Liver (tissue), 9 donors: ENCODE data around the gene SAMD14. TPM values are rescaled to one million over a fixed set of nuclear protein-coding genes. Genes with fewer than 3 reads are reported as not detected.

Experiments used
- DNase-seq: peaks from one replicate; pipeline ENCODE4 v3.0.0-alpha.2; 2017; ENCODE audit warnings: low spot score
- H3K27ac ChIP-seq, 2 donors: one replicate each; pipeline ENCODE4 v1.7.0; 2013; ENCODE audit warnings: inconsistent platforms in 2 of 2, low read length in 2 of 2, control low read depth in 1 of 2, low read depth in 1 of 2, mild to moderate bottlenecking in 1 of 2
- H3K27me3 ChIP-seq, 4 donors: one replicate each; pipeline versions ENCODE4 v1.6.1 to v1.7.0; 2013; ENCODE audit warnings: low read length in 3 of 4, inconsistent platforms in 1 of 4, mild to moderate bottlenecking in 1 of 4, moderate library complexity in 1 of 4; ENCODE audit not compliant: control insufficient read depth in 4 of 4, insufficient read depth in 4 of 4
- H3K36me3 ChIP-seq, 4 donors: one replicate each; pipeline versions ENCODE4 v1.6.1 to v1.7.0; 2013; ENCODE audit warnings: low read length in 3 of 4, mild to moderate bottlenecking in 3 of 4, low read depth in 1 of 4, moderate library complexity in 1 of 4; ENCODE audit not compliant: control insufficient read depth in 4 of 4, insufficient read depth in 3 of 4
- H3K4me1 ChIP-seq, 4 donors: one replicate each; pipeline versions ENCODE4 v1.6.1 to v1.7.0; 2013; ENCODE audit warnings: low read length in 3 of 4, mild to moderate bottlenecking in 3 of 4, moderate library complexity in 1 of 4; ENCODE audit not compliant: control insufficient read depth in 4 of 4, insufficient read depth in 4 of 4
- H3K4me3 ChIP-seq, 3 donors: one replicate each; pipeline versions ENCODE4 v1.6.1 to v1.7.0; 2013; ENCODE audit warnings: low read length in 3 of 3, control low read depth in 1 of 3, low read depth in 1 of 3, mild to moderate bottlenecking in 1 of 3
- H3K9ac ChIP-seq, 2 donors: one replicate each; pipeline ENCODE4 v1.7.0; 2013; ENCODE audit warnings: low read length in 2 of 2, mild to moderate bottlenecking in 2 of 2, moderate library complexity in 2 of 2, control low read depth in 1 of 2, low read depth in 1 of 2
- H3K9me3 ChIP-seq, 4 donors: one replicate each; pipeline versions ENCODE4 v1.6.1 to v1.7.0; 2013; ENCODE audit warnings: low read length in 3 of 4; ENCODE audit not compliant: control insufficient read depth in 4 of 4
- CTCF ChIP-seq: fragments of 150-350 bp; IDR thresholded peaks from 2 replicates; pipeline ENCODE4 v1.5.1; 2017; ENCODE audit warnings: improper control_type of control experiment, low read depth, low read length; ENCODE audit not compliant: missing input control
- EGR1 ChIP-seq, 2 donors: IDR thresholded peaks; 2 replicates each; pipeline ENCODE4 v1.6.1; 2016 to 2018; ENCODE audit warnings: antibody characterized with exemption in 2 of 2, low read depth in 2 of 2
- FOXA2 ChIP-seq: IDR thresholded peaks from 2 replicates; pipeline ENCODE4 v1.6.1; 2016; ENCODE audit warnings: antibody characterized with exemption
- GABPA ChIP-seq, 2 donors: IDR thresholded peaks in 1 of 2; conservative IDR thresholded peaks in 1 of 2; 2 replicates each; pipeline ENCODE4 v1.6.1; 2016; ENCODE audit warnings: antibody characterized with exemption in 2 of 2, mild to moderate bottlenecking in 1 of 2, moderate library complexity in 1 of 2
- HNF4G ChIP-seq: IDR thresholded peaks from 2 replicates; pipeline ENCODE4 v1.6.1; 2016; ENCODE audit warnings: antibody characterized with exemption
- JUND ChIP-seq, 2 donors: IDR thresholded peaks; 2 replicates each; pipeline ENCODE4 v1.6.1; 2016; ENCODE audit warnings: antibody characterized with exemption in 2 of 2
- NR2F2 ChIP-seq: IDR thresholded peaks from 2 replicates; pipeline ENCODE4 v1.6.1; 2016; ENCODE audit warnings: antibody characterized with exemption
- RAD21 ChIP-seq, 2 donors: IDR thresholded peaks; 2 replicates each; pipeline ENCODE4 v1.6.1; 2016; ENCODE audit warnings: antibody characterized with exemption in 2 of 2, mild to moderate bottlenecking in 2 of 2
- RXRA ChIP-seq, 2 donors: IDR thresholded peaks; 2 replicates each; pipeline ENCODE4 v1.6.1; 2017 to 2018; ENCODE audit warnings: antibody characterized with exemption in 2 of 2, mild to moderate bottlenecking in 1 of 2
- SP1 ChIP-seq: IDR thresholded peaks from 2 replicates; pipeline ENCODE4 v1.6.1; 2018; ENCODE audit warnings: antibody characterized with exemption, mild to moderate bottlenecking
- YY1 ChIP-seq: IDR thresholded peaks from 2 replicates; pipeline ENCODE4 v1.6.1; 2016; ENCODE audit warnings: antibody characterized with exemption, mild to moderate bottlenecking
- WGBS: extraction: QIAGEN DNeasy Blood & Tissue Kit; methylation state at CpG from one replicate; pipeline ENCODE4 v1.1.7; 2013; 5-methylcytosine and 5-hydroxymethylcytosine counted together
- polyA plus RNA-seq, 2 donors: library from polyadenylated mRNA; stranded (reverse) in 1 of 2; unstranded in 1 of 2; fragments of 200-250 nt in 1 of 2; fragments of >200 nt in 1 of 2; fragmentation: Nextera tagmentation in 1 of 2; extraction: Ambion mirVana in 1 of 2; gene quantifications; one replicate each; pipeline versions ENCODE4 v1.2.1 to v1.2.3, GENCODE V29; 2013 to 2015
- total RNA-seq, 2 donors: library from RNA; depleted of rRNA; stranded (reverse); fragments of >200 nt; gene quantifications; one replicate each; pipeline ENCODE4 v1.2.3, GENCODE V29; 2014
- TF ChIP-seq, protein P1 (sequence below): IDR thresholded peaks from 2 replicates; pipeline ENCODE4 v1.6.1; 2016; ENCODE audit warnings: antibody characterized with exemption
- TF ChIP-seq, protein P2 (sequence below): IDR thresholded peaks from 2 replicates; pipeline ENCODE4 v1.6.1; 2016; ENCODE audit warnings: antibody characterized with exemption
- donor health status: healthy.
- donor health status: healthy.
- donor health status: healthy.
- donor health status: healthy.
- donor health status: healthy.

The SAMD14 gene
- total and polyA plus RNA-seq, 4 donors, result 0.50 to 0.84 (median 0.67) TPM; not detected in 1

DNA sequence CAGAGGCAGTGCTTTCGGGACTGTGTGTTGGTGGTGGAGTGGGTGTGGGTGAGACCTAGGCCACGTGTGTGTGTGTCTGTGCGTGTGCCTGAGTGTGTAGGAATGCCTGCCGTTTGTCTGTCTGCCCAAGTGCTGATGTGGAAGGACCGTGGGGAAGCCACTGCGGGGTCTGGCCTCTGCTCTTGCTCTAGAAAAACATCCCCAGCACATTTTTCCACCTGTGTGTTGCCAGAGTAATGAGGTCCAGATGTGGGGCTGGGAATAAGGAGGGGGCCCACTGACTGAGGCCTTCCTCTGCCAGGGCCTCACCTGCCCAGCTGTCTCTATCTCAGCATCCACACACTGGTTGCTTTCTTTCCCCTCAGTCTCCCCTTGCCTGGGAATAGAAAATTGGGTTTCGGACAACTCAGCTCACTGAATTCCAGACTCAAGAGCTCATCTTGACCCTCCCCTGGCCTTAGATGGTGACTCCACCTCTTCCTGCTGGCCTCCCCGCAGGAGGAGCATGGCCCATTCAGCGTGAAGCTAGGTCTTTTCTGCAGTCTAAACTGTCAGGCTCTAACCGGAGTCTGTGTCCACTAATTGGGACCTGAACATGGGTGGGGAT is 43.5 kb upstream of the SAMD14 start:
- H3K9ac ChIP-seq, result no peak overlapping the region
- DNase-seq, result no peak
- no peaks in the 10 kb centered on the region for H3K36me3 ChIP-seq
- no peaks in the 10 kb centered on the region for H3K27me3 ChIP-seq
- TF ChIP-seq EGR1 (IDR thresholded peaks at IDR 0.05; ENCODE audit: low read depth in 2 of 2) (no peak), GABPA (IDR thresholded peaks at IDR 0.05 in 1 of 2, conservative IDR thresholded peaks at IDR 0.05 in 1 of 2) (no peak), FOXA2 (no peak)
- TF ChIP-seq, protein P1, sequence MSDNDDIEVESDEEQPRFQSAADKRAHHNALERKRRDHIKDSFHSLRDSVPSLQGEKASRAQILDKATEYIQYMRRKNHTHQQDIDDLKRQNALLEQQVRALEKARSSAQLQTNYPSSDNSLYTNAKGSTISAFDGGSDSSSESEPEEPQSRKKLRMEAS, result no peak
- H3K4me1 ChIP-seq, result peaks cover 0 to 6% (median 0%) of the 10 kb centered on the region in 4 donors
- H3K27ac ChIP-seq, result no peak overlapping the region
- no peak overlapping the region for H3K4me3 ChIP-seq
- WGBS, result 81% methylated on average over 10 of the region's 10 CpGs
- H3K9me3 ChIP-seq, result no peaks in the 10 kb centered on the region

- H3K4me1 ChIP-seq, result peaks cover 0 to 2% (median 0%) of the 10 kb centered on the region in 4 donors
- H3K9ac ChIP-seq, result no peak overlapping the region
- DNase-seq, result no peak
- H3K27me3 ChIP-seq, result no peaks in the 10 kb centered on the region
- no peaks in the 10 kb centered on the region for H3K9me3 ChIP-seq
- H3K4me3 ChIP-seq, result no peak overlapping the region
- H3K27ac ChIP-seq, result no peak overlapping the region
- 75% methylated on average over 6 of the region's 6 CpGs for WGBS
- H3K36me3 ChIP-seq, result no peaks in the 10 kb centered on the region
- no peak for TF ChIP-seq RAD21 (IDR thresholded peaks at IDR 0.05)
- no peak for TF ChIP-seq FOXA2
- TF ChIP-seq EGR1 (IDR thresholded peaks at IDR 0.05; ENCODE audit: low read depth in 2 of 2), result no peak
- TF ChIP-seq HNF4G, result no peak
- no peak for TF ChIP-seq SP1
- TF ChIP-seq NR2F2, result no peak
- no peak for TF ChIP-seq CTCF
- TF ChIP-seq, protein P2, sequence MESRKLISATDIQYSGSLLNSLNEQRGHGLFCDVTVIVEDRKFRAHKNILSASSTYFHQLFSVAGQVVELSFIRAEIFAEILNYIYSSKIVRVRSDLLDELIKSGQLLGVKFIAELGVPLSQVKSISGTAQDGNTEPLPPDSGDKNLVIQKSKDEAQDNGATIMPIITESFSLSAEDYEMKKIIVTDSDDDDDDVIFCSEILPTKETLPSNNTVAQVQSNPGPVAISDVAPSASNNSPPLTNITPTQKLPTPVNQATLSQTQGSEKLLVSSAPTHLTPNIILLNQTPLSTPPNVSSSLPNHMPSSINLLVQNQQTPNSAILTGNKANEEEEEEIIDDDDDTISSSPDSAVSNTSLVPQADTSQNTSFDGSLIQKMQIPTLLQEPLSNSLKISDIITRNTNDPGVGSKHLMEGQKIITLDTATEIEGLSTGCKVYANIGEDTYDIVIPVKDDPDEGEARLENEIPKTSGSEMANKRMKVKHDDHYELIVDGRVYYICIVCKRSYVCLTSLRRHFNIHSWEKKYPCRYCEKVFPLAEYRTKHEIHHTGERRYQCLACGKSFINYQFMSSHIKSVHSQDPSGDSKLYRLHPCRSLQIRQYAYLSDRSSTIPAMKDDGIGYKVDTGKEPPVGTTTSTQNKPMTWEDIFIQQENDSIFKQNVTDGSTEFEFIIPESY, result no peak
- TF ChIP-seq JUND (IDR thresholded peaks at IDR 0.05), result no peak
- TF ChIP-seq RXRA (IDR thresholded peaks at IDR 0.05), result no peak
- TF ChIP-seq YY1, result no peak
Observed at GRCh38 chr17:50172936-50173334, 43.0 kb upstream of the SAMD14 start.

GRCh38 chr17:50172130-50172529 is 42.2 kb upstream of the SAMD14 start:
- Histone ChIP-seq H3K4me1 (no peaks in the 10 kb centered on the region), H3K4me3 (no peak overlapping the region), H3K9me3 (no peaks in the 10 kb centered on the region), H3K36me3 (no peaks in the 10 kb centered on the region), H3K27ac (no peak overlapping the region), H3K27me3 (no peaks in the 10 kb centered on the region), H3K9ac (no peak overlapping the region)
- 92% methylated on average over 11 of the region's 11 CpGs for WGBS
- no peak for DNase-seq
- TF ChIP-seq JUND (IDR thresholded peaks at IDR 0.05), result no peak
- TF ChIP-seq CTCF, result no peak
- TF ChIP-seq, protein P2, result no peak
- no peak for TF ChIP-seq NR2F2
- TF ChIP-seq GABPA (IDR thresholded peaks at IDR 0.05 in 1 of 2, conservative IDR thresholded peaks at IDR 0.05 in 1 of 2), result no peak
